ENCODE measurements around the gene TFCP2.

Gene TFCP2

DNA sequence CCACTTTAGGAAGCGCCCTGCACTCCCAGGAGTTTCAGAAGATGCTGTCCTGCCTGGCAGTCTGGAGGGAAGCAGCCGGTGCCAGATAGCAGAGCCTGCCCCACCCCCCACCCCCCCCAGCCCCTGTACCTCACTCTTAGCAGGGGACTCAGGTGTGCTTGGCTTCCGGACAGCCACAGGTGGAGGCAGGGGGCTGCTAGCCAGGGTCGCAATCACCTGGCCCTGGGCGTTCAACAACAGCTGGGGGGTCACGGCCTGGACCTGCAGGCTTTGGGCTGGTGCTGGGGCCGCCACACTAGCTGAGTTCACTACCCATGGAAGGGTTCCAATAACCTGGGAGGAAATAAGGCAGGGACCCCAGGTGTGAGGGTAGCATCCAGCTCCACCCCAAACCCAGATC is 22.9 kb upstream of the TFCP2 start:
- no peak for DNase-seq

DNA sequence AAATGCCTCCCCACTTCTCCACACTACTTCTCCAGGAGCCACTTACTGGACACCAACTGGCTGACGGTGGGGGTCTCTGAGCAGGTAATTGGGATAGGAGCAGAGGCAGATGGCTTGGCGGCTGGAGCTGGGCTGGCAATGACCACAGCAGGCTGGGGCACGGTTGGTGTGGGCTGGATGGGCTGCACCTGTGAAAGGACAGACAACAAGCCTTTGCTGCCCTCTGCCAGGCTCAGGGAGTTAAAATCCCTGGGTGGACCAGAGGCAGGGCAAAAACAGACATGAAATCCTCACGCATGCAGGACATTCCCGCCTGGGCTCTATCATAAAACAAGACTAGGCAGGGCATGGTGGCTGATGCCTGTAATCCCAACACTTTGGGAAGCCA is 19.3 kb upstream of the TFCP2 start:
- DNase-seq, result no peak

DNA sequence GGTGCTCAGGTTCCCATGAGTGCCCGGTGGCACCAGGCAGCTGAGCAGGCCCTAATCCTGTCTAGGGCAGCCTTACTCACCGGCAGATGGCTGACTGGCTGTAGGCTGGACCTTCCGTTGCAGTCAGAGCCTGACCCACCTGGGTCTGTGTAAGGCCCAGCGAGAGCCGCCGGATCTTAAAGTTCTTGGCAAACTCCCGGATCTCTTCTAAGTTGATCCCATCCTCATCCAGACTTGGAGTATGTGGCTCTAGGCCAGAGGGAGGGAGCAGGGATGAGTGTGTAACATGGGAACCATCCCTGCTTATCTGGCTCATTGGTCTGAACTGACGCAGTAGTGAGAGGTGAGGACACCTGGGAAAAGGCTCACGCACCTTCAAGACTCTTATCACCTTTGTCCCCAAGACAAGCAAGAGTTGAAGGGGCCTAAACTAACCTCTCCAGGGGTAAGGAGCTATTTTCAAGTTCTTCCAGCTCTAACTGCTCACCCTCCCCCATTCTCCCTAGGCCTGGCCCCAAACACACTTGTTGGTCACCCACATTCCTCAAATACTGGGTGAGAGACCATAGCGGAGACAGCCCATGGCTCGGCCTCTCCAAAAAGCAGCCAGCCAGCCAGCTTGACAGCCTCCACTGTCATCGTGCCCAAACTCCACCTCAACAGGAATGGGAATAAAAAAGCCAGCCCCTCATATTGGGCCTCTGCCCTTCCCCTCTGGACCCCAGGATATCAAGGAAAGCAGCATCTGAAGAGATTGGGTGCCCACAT is 18.8 kb upstream of the TFCP2 start:
- DNase-seq, result no peak

DNA sequence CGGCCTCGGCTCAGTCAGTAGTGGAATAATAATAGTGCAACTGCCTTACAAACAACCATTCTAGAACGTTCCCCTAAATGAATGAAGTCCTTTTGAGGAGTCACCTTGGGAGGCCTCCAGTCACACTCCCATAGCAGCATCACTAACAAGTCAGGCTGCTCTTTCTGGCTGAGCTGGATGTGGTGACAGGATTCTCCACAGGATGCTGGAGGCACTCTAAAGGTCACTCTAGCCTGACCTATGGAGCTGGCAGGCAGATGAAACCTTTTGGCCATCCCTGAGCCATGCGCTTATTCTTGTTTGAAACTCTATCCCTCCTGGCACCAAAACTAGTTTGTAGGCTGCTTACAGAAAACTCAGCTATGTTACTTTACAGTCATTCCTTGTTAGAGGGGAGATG is 17.9 kb upstream of the TFCP2 start:
- DNase-seq, result no peak

DNA sequence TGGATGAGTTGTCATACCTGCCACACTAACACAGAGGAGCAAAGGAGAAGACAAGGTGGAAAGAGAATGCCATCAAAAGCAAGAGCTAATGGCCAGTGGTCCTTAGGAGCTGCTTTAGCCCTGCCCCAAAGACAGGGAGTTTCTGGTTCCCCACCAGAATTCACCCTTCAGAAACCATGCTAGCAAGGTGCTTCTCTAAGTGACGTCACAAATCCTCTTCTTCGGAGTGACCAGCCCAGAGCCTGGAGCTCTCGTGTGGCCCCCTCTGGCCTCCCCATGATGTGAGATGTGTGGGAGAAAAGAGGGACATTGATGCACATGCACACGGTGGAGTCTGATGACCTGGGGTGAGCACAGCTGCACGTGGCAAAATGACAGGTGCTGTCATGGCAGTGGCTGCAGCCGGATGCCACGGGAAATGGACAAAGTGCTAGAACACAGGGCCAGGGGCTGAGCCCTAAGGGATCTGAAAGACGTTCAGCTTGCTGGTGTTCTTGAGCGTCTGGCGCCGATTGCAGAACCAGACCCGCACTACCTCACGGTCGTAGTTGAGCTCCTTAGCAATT is 16.9 kb upstream of the TFCP2 start:
- no peak for DNase-seq

DNA sequence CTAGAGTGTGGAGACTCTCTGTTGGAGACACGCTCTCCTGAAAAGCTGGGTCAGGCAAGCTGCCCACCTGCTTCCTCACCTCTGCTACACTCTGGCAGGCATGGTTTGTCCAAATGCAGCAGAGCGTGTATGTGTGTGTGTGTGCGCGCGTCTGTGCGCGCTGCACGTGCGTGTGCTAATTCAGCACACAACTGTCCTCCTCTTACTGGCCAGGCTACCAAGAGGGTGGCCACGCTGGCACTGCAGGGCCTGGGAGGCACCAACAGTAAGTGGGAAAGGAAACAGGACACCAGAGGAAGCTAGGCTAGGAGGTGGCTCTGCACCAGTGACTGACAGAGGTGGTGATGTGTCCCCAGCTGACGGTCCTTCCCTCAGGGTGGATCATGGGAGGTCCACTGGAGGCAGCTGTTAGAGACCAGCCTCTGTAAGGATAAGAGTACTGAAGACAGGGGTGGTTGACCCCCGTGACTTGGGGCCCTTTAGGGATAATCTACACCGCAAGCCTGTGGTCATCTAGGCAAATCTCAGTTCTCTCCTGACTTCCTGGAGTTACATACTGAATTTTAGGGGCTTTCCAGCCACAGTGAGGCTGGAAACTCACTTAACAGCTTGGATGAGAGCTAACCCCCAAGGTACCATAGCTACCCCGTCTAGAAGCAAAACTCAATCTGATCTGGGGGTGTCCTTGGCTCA is 15.6 kb upstream of the TFCP2 start:
- no peak for DNase-seq

DNA sequence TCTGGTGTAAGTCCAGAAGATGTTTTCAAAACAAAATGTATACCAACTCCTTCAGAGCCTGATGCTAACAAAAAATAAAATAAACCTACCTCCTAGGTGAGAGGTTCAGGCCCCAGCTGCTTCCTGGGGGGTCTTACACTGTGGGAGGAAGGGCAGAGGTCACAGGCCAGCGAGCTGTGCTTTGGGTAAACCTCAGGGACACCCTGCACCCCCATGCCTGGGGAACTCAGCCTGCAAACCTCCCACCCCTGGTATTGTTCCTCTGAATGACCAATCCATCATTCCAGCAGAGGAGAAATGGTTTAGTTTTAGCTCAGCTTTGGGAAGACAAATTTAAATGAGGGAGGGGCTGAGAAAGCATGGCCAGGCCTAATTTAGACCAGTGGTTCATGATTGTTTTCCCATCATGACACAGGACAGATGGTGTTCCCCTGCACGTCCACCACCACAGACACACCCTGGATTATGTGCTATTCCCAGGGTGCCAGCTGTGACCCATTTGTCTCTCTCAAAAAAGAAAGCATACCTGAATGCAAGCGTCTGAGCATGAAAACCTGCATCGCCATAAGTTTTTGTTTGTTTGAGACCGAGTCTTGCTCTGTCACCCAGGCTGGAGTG is 14.5 kb upstream of the TFCP2 start:
- DNase-seq, result no peak

DNA sequence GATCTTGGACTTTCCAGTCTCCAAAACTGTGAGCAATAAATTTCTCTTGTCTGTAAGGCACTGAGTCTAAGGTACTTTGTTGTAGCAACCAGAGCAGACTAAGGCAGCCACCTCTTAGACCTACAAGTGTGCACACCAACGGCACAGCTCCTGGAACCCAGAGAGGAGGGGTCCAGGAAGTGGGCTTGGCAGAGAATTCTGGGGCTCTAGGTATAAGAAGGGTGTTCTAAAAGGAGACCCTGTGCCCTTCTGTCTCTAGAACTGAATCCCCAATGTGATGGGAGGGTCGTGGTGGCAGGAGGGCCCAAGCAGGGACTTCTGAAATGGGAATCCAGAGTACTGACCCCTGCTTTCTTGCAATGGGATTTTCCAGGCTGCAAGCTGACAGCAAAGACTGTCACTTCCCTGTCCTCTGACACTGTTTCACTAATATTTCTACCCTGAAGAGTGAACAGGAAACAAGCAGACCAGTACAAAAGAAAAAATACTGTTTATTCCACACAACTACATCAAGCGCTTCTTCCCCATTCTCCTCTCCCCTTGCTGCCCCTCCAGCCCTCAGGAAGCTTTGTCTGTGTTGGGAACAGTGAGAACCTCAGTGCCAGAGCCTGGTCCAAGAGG is 13.6 kb upstream of the TFCP2 start:
- DNase-seq, result no peak

DNA sequence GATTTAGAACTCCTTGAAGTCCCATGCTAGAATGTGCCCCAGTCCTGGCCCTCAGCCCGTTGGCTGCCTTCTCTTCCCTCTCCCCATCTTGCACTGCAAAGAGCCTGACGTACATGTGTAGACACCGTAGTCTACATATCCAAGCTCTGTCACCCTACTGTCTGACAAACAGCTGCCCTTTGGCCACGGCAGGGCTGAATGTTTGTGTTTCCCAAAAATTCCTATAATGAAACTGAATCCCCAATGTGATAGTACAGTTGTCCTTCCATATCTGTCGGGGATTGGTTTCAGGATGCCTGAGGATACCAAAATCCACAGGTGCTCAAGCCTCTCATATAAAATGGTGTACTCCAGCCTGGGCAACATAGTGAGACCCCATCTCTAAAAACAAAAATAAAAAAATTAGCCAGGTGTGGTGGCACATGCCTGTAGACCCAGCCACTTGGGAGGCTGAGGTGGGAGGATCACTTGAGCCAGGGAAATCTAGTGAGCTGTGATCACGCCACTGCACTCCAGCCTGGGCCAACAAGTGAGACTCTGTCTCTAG is 12.3 kb upstream of the TFCP2 start:
- no peak for DNase-seq

DNA sequence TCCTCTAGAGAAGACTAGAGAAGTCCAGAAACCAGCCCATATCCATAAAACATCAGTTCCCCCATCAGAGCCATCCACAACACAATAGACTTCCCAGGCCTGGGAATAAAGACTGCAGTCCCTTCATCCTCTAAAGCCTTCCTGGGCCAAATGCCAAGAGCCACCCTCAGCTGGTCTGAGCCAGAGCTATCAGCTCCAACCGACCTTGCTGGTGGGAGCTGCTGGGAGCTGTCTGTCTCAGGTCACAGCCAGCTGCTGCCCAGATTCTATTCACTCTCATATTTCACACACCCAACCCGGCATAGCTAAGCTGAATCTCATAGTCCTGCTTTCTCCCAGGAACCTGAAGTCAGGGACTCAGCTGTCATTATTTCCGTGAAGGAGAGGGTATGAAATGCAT is 10.9 kb upstream of the TFCP2 start:
- DNase-seq, result peak; percentile 40

DNA sequence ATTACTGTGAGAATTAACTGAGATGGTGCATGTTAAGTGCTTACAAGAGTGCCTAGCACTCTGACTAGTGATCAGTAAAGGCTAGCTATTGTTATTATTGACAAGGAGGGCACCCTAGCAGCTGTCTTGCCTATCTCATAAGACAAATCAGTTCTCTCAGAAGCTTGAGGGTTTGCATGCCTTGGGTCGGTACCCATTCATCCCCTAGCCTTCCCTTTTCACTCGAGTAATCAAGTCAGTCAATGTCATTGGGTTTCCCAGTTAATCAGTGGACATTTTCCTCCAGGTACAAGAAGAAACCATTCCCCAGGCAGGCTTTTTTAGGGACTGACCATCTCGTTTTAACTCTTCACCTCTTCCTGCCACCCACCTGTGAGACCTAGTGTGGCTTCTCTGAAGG is 10.4 kb upstream of the TFCP2 start:
- DNase-seq, result no peak

DNA sequence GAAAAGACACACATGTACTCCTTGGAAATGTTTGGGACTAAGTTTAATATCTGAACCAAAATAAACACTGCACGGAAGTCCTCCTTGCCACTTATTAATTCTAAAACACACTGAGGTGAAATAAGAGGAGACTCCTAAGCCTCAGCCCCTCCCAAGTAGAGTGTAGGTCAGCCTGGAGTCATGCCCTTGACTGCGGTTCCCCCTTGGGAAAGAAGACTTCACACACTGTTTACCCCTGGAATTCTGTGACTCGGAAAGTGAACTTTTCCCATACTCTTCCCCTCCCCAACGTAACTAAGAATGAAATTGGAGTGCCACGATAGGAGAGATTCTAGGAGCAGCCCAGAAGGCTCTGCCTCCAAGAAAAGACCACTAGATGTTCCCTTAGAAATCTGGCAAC is 8.6 kb upstream of the TFCP2 start:
- no peak for DNase-seq

DNA sequence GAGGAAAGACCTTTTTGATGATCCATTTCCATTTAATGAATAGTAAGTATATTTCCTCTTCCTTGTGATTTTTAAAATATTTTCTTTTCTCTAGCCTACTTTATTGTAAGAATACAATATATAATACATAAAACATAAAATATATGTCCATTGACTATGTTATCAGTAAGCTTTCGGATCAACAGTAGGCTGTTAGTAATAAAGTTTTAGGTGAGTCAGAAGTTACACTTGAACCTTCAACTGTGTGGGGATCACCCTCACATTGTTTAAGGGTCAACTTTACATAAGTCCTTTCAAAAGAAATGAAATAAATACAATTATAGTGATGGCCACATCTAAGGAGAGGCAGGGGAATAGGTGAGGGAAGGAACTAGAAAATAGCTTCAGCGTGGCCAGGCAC is 5.0 kb upstream of the TFCP2 start:
- DNase-seq, result no peak

DNA sequence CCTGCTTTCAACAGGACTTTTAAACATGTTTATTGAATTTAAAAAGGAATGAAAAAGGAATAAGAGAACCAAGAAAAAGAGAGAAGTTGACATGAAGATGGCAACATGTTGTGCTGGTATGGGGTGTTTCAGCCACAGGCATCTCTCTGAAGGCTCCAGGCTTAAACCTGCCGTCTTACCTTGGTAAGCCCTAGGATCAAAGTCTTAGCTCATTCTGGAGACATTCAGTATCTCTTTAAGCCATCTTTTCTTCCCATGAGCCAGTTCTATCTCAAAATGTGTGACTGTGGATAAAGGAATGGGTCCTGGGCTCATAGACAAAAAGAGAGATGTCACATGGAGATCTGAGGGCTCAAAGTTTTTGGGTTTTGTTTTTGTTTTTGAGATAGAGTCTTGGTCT is 1.6 kb upstream of the TFCP2 start:
- DNase-seq, result no peak

DNA sequence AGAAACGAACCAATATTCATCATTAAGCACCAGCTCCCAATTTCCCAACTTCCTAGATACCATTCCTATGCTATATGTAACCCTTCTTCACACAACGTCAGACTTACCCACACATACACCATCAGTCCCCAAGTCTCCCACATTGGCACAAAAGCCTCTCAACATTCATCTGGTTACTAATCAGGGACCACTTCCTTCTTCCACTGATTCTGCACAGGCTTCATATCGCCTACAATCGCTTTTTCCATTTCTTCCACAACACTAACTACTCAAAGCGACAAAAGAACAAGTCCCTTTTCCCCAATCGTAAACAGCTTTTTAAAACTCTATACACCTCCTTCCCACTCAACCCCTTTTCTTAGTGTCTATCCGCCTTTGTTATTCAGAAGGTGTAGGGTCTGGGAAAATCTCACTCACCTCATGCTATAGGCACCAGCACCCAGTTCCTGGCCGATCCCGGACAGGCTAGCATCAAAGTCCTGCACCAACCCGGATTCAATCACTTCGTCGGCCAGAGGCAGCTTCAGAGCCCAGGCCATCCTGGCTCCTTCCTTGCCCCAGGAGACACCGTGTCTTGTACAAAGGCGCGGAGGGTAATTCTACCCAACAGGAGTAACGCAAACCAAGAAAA is 936 bp downstream of the TFCP2 start:
- peak; percentile 13 for DNase-seq

DNA sequence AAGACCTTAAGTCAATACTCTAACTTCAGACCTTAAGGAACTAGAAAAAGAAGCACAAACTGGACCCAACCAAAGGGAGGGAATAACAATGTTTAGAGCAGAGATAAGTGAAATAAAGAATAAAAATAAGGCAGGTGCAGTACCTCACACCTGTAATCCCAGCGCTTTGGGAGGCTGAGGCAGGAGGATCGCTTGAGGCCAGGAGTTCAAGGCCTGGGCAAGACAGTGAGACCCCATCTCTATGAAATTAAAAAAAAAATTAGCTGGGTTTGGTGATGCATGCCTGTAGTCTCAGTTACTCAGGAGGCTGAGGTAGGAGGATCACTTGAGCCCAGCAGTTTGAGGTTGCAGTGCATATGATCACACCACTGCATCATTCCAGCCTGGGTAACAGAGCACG is 9.1 kb downstream of the TFCP2 start:
- DNase-seq, result no peak

DNA sequence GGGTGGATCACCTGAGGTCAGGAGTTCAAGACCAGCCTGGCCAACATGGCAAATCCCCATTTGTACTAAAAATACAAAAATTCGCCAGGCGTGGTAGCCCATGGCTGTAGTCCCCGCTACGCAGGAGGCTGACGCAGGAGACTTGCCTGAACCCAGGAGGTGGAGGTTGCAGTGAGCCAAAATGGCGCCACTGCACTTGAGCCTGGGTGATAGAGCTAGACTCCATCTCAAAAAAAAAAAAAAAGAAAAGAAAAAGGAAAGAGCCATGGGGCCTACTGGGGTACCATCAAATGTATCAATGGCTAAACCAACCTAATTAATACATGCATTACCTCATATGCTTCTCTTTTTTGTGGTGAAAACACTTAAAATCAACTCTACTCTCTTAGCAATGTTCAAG is 10.7 kb downstream of the TFCP2 start:
- no peak for DNase-seq

DNA sequence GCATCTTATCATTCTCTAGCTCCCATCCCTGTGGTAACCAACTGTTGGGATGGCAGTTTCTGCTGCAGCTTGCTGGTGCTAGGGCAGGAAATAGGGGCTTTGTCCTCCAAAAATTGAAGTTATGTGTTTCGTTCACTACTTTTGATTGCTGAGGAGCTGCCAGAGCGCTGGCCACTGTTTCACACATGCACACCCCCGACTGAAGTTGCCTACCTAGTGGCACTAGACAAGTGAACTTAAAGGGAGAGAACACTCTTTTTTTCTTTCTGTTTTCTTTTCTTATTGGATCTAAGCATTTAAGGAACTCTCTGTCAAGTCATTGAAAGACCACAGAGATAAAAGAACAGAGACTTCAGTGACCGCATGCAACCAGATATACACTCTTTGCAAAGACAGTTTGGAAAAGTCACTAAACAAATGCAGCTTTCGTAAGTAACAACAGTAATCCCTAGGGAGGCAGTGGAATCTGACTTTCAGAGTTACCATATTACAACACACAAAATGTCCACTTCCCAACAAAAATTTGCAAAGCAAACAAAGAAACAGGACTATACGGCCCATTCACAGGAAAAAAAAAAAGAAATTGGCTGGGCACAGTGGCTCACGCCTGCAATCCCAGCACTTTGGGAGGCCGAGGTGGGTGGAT is 12.0 kb downstream of the TFCP2 start:
- no peak for DNase-seq

DNA sequence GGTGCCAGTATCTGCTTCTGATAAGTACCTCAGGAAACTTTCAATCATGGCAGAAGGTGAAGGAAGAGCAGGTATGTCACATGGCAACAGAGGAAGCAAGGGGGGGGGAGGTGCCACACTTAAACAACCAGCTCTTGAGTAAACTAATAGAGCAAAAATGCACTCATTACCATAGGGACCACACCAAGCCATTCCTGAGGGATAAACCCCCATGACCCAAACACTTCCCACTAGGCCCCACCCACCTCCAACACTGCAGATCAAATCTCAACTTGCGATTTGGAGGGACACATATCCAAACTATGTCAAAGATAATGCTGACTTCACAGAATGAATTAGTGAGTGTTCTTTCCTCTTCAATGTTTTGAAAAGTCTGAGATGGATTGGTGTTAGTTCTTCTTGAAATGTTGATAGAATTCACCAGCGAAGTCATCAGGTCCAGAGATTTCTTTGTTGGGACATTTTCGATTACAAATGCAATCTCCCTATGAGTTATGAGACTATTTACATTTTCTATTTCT is 16.6 kb downstream of the TFCP2 start:
- DNase-seq, result no peak

DNA sequence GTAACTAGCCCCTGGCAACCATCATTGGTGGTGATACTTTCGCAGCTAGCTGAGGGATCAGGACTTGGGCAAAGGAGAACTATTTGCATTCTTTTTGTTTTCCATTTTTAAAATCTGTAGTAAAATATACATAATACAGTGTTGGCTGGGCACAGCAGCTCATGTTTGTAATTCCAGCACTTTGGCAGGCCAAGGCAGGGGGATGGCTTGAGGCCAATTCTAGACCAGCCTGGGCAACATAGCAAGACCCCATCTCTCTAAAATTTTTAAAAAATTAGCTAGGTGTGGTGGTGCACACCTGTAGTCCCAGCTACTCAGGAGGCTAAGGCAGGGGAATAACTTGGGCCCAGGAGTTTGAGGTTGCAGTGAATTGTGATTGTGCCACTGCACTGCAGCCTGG is 20.0 kb downstream of the TFCP2 start:
- DNase-seq, result no peak

DNA sequence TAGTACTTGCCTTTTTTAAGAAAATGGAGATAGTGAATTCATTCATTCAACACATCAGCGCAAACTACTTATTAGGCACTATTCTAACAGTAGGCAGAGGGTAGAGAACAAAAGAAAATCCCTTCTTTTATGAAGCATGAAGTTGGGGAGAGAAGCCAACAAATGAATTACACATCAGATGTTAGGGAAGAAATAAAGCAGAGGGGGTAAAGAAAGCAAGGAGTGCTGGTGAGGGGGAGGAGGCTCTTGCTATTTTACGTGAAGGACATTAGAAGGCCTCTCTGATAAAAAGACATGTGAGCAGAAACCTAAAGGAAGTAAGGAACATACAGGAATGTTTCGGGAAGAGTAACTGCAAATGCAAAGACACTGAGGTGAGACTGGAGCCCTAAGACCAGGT is 22.2 kb downstream of the TFCP2 start:
- DNase-seq, result no peak

DNA sequence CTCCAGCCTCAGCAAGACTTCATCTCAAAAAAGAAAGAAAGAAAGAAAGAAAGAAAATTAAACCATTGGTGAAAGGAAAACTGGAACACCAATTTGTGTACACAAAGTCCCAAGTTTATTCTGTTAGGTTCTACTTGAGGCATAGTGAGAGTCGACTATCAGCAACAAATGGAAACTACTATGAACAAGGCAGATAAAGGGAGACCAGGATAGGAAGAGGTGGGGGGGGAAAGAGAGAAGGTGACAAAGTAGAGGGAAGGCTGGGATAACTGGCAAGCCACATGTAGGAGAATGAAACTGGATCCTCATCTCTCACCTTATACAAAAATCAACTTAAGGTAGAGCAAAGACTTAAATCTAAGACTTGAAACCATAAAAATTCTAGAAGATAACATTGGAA is 25.6 kb downstream of the TFCP2 start:
- no peak for DNase-seq

Data from fibroblast of upper back skin (primary cell).